Measurements from ENCODE around the gene EYS. TPM values are rescaled to one million over a fixed set of nuclear protein-coding genes. Genes with fewer than 3 reads are reported as not detected.

The EYS gene
- total and polyA plus RNA-seq, 9 of the 15 experiments (the other 6 are each of a cell fraction or from before 2014, with no cell fraction given) = 0.03 to 0.36 (median 0.10) TPM; not detected in 2

GRCh38 chr6:64679416-64679815, 1027.6 kb downstream of the EYS start:
- 0% methylated on average over 2 of the region's 2 CpGs for WGBS (ENCODE audit: insufficient coverage, low coverage, missing lambda C conversion rate)
- in situ Hi-C loops (cut with MboI) = no loop called here
- Histone ChIP-seq H2AFZ (ENCODE audit: low read depth, low read length) (no peak overlapping the region), H3K27me3 (ENCODE audit: control insufficient read depth in 2 of 2, insufficient read depth in 2 of 2, low read length in 2 of 2) (no peaks in the 10 kb centered on the region), H4K20me1 (replicated peaks; ENCODE audit: control insufficient read depth, insufficient read depth, low read length) (no peaks in the 10 kb centered on the region), H3K27ac (ENCODE audit: extremely low read depth, low read depth, low read length) (no peak overlapping the region), H3K4me1 (replicated peaks in 1 of 2; ENCODE audit: control insufficient read depth in 2 of 2, insufficient read depth in 2 of 2, low read length in 2 of 2) (no peaks in the 10 kb centered on the region), H3K9me1 (ENCODE audit: control insufficient read depth, insufficient read depth, low read length) (no peaks in the 10 kb centered on the region), H3K4me3 (no peak overlapping the region), H3K36me3 (ENCODE audit: control insufficient read depth, insufficient read depth, low read length) (no peaks in the 10 kb centered on the region), H3K4me2 (ENCODE audit: insufficient read depth, low read length) (no peak overlapping the region), H3K9ac (ENCODE audit: insufficient read depth in 1 of 2, low read depth in 2 of 2, low read length in 2 of 2) (no peak overlapping the region), H3K79me2 (ENCODE audit: control insufficient read depth, insufficient read depth, low read length) (no peaks in the 10 kb centered on the region), H3K9me3 (replicated peaks; ENCODE audit: control insufficient read depth, insufficient read depth, low read depth, low read length) (no peaks in the 10 kb centered on the region)
- ChIA-PET POLR2A (no interaction called here), CTCF (ENCODE audit: low intra/inter-chr PET ratio) (no interaction called here)
- ATAC-seq (no peak), DNase-seq (ENCODE audit: extremely low read depth in 1 of 4, low spot score in 3 of 4) (no peak), FAIRE-seq (no peak)
- intact Hi-C loops (cut with micrococcal nuclease) = no loop called here
- BruUV-seq (replicated peaks) = no TSS peak
- no peak for TF ChIP-seq RBM14 (IDR thresholded peaks at IDR 0.05; ENCODE audit: borderline replicate concordance, insufficient read depth, low read depth, low read length)
- no peak for TF ChIP-seq DIDO1 (tag; IDR thresholded peaks at IDR 0.05; ENCODE audit: low read depth)
- no peak for TF ChIP-seq KDM1A (IDR thresholded peaks at IDR 0.05)
- no peak for TF ChIP-seq CBX3 (IDR thresholded peaks at IDR 0.05; ENCODE audit: borderline replicate concordance in 1 of 2, low read length in 2 of 2)
- TF ChIP-seq ZNF282 (CRISPR knock-in tag; IDR thresholded peaks at IDR 0.05) = no peak
- no peak for TF ChIP-seq SOX6 (IDR thresholded peaks at IDR 0.05)
- TF ChIP-seq FOXA1 (IDR thresholded peaks at IDR 0.05; ENCODE audit: borderline replicate concordance) = no peak
- TF ChIP-seq IFI16 (CRISPR knock-in tag; IDR thresholded peaks at IDR 0.05) = no peak
- no peak for TF ChIP-seq BCL6 (CRISPR knock-in tag; IDR thresholded peaks at IDR 0.05)
- no peak for TF ChIP-seq MBD2 (IDR thresholded peaks at IDR 0.05; ENCODE audit: borderline replicate concordance, low read depth)
- TF ChIP-seq STAT5A (IDR thresholded peaks at IDR 0.05; ENCODE audit: borderline replicate concordance, low read length) = no peak
- no peak for TF ChIP-seq PBX2 (CRISPR knock-in tag; IDR thresholded peaks at IDR 0.05; ENCODE audit: low read depth)
- no peak for TF ChIP-seq PBX2 (tag; conservative IDR thresholded peaks at IDR 0.05; ENCODE audit: low read depth)
- no peak for TF ChIP-seq MNT (conservative IDR thresholded peaks at IDR 0.05)
- no peak for TF ChIP-seq SMC3 (conservative IDR thresholded peaks at IDR 0.05; ENCODE audit: insufficient read depth, low read depth, low read length)
- TF ChIP-seq KLF1 (tag; IDR thresholded peaks at IDR 0.05) = no peak
- TF ChIP-seq SMARCA4 (IDR thresholded peaks at IDR 0.05) = no peak
- no peak for TF ChIP-seq GTF2A2 (tag; IDR thresholded peaks at IDR 0.05)
- TF ChIP-seq BRF2 (IDR thresholded peaks at IDR 0.05; ENCODE audit: borderline replicate concordance, insufficient read depth, insufficient read length) = no peak
